CD4-positive, alpha-beta T cell treated with Interleukin-17A for 1 hour (primary cell): ENCODE data around the gene CHL1.

Experiments
- DNase-seq: peaks from one replicate; pipeline ENCODE4 v3.0.0-alpha.2; 2020

Gene CHL1

GRCh38 chr3:411226-411625 is 214.7 kb downstream of the CHL1 start:
- DNase-seq = no peak

- DNase-seq = no peak
Observed at GRCh38 chr3:414063-414462, 217.5 kb downstream of the CHL1 start.

GRCh38 chr3:418239-418929 is 221.8 kb downstream of the CHL1 start:
- no peak for DNase-seq

GRCh38 chr3:420584-420983 is 224.0 kb downstream of the CHL1 start:
- no peak for DNase-seq

GRCh38 chr3:425079-425478 is 228.5 kb downstream of the CHL1 start:
- no peak for DNase-seq

GRCh38 chr3:426072-426471 is 229.5 kb downstream of the CHL1 start:
- DNase-seq = no peak

GRCh38 chr3:427128-427527 is 230.6 kb downstream of the CHL1 start:
- DNase-seq = no peak

GRCh38 chr3:430186-430585 is 233.6 kb downstream of the CHL1 start:
- no peak for DNase-seq

- no peak for DNase-seq
Observed at GRCh38 chr3:435161-435560, 238.6 kb downstream of the CHL1 start.

- no peak for DNase-seq
Observed at GRCh38 chr3:436053-436452, 239.5 kb downstream of the CHL1 start.

GRCh38 chr3:440826-441225 is 244.3 kb downstream of the CHL1 start:
- no peak for DNase-seq

GRCh38 chr3:445960-446359 is 249.4 kb downstream of the CHL1 start:
- no peak for DNase-seq

GRCh38 chr3:447671-448070 is 251.1 kb downstream of the CHL1 start:
- no peak for DNase-seq

- no peak for DNase-seq
Observed at GRCh38 chr3:449711-450110, 253.1 kb downstream of the CHL1 start.

- no peak for DNase-seq
Observed at GRCh38 chr3:452221-452620, 255.7 kb downstream of the CHL1 start.

- no peak for DNase-seq
Observed at GRCh38 chr3:453106-453505, 256.5 kb downstream of the CHL1 start.

GRCh38 chr3:454986-455385 is 258.4 kb downstream of the CHL1 start:
- no peak for DNase-seq

- no peak for DNase-seq
Observed at GRCh38 chr3:458124-458523, 261.6 kb downstream of the CHL1 start.

- DNase-seq = no peak
Observed at GRCh38 chr3:458653-459310, 262.2 kb downstream of the CHL1 start.
